Caco-2 (cell line): ENCODE data around the gene TMEM143. TPM values are rescaled to one million over a fixed set of nuclear protein-coding genes. Genes with fewer than 3 reads are reported as not detected.
A peak's percentile ranks its signal among the peaks of the same experiment; 100 is the strongest.

Experiments used
- BruUV-seq: library from RNA; stranded (reverse); fragments of 400-500 nt; replicated peaks from 2 replicates; lab custom pipeline; 2021; lab: Mats Ljungman, UMichigan
- CTCF ChIA-PET: fragments of 300-600 bp; sonication (Branson Sonifier 250); formaldehyde crosslinking; loops from one replicate; lab custom pipeline; 2022; ENCODE audit warnings: antibody characterized with exemption; lab: Charles Lee
- POLR2A ChIA-PET: fragments of 300-600 bp; sonication (Branson Sonifier 250); formaldehyde crosslinking; loops from one replicate; lab custom pipeline; 2022; ENCODE audit warnings: antibody characterized with exemption; lab: Charles Lee
- DNase-seq, 2 experiments: peaks; one replicate each; pipeline versions ENCODE4 v3.0.0 to v3.0.0-alpha.2; 2020 to 2022
- H3K27me3 ChIP-seq: replicated peaks from 2 replicates; pipeline ENCODE4 v1.6.0; 2011; ENCODE audit warnings: low read length; ENCODE audit not compliant: control insufficient read depth, insufficient read depth
- H3K36me3 ChIP-seq: 2 replicates; pipeline ENCODE4 v1.5.1; 2011; ENCODE audit warnings: low read length; ENCODE audit not compliant: control insufficient read depth, insufficient read depth
- H3K4me1 ChIP-seq: fragments of 250-450 bp; sonication (Bioruptor Pico); 2 replicates; pipeline ENCODE4 v1.5.1; 2020; ENCODE audit warnings: mild to moderate bottlenecking
- H3K4me3 ChIP-seq: 2 replicates; pipeline ENCODE4 v1.5.1; 2011; ENCODE audit warnings: low read depth, mild to moderate bottlenecking, control low read depth, low read length
- H3K9me3 ChIP-seq: fragments of 250-450 bp; sonication (Bioruptor Pico); 2 replicates; pipeline ENCODE4 v1.5.1; 2020; ENCODE audit warnings: mild to moderate bottlenecking, moderate library complexity
- H3K27ac Mint-ChIP-seq: one replicate; pipeline ENCODE4 v1.8.0; 2022; ENCODE audit warnings: mixed read lengths; ENCODE audit not compliant: unreplicated experiment
- H3K27me3 Mint-ChIP-seq: one replicate; pipeline ENCODE4 v1.8.0; 2022; ENCODE audit warnings: mixed read lengths; ENCODE audit not compliant: insufficient read depth, unreplicated experiment
- H3K36me3 Mint-ChIP-seq: one replicate; pipeline ENCODE4 v1.8.0; 2022; ENCODE audit warnings: mild to moderate bottlenecking, mixed read lengths; ENCODE audit not compliant: insufficient read depth, unreplicated experiment
- H3K4me1 Mint-ChIP-seq: one replicate; pipeline ENCODE4 v1.8.0; 2022; ENCODE audit warnings: low read depth, mixed read lengths; ENCODE audit not compliant: unreplicated experiment
- H3K4me3 Mint-ChIP-seq: one replicate; pipeline ENCODE4 v1.8.0; 2022; ENCODE audit warnings: mild to moderate bottlenecking, moderate library complexity, mixed read lengths; ENCODE audit not compliant: unreplicated experiment
- H3K9me3 Mint-ChIP-seq: one replicate; pipeline ENCODE4 v1.8.0; 2022; ENCODE audit warnings: mixed read lengths; ENCODE audit not compliant: unreplicated experiment
- CTCF ChIP-seq, 2 experiments: fragments of 200-600 bp in 1 of 2; IDR thresholded peaks; 1 replicate in 1 of 2; 2 replicates in 1 of 2; pipeline versions ENCODE4 v1.5.1 to v1.8.0; 2011 to 2022; ENCODE audit warnings: antibody characterized with exemption in 1 of 2, control low read depth in 1 of 2, inconsistent platforms in 1 of 2, low read depth in 1 of 2, low read length in 1 of 2, mild to moderate bottlenecking in 1 of 2, moderate library complexity in 1 of 2; ENCODE audit not compliant: insufficient read depth in 1 of 2, severe bottlenecking in 1 of 2, unreplicated experiment in 1 of 2
- intact Hi-C: fragments of 100-400 bp; cut with micrococcal nuclease; formaldehyde crosslinking; loops from one replicate; pipeline ENCODE4 v1.10.0; 2022; ENCODE audit not compliant: unreplicated experiment
- total RNA-seq: library from RNA; stranded (reverse); gene quantifications from 2 replicates; pipeline ENCODE4 v1.2.3, GENCODE V29; 2022

The TMEM143 gene
- total RNA-seq, 1 experiment from 2014 or later: 24.4 TPM

- BruUV-seq: no TSS peak
- no peaks in the 10 kb centered on the region for H3K27me3 Mint-ChIP-seq
- ChIA-PET POLR2A (no interaction called here), CTCF (no interaction called here)
- H3K4me3 Mint-ChIP-seq: no peak overlapping the region
- no peak for DNase-seq
- H3K4me3 ChIP-seq: no peak overlapping the region
- intact Hi-C loops: no loop called here
- peaks cover 32% of the 10 kb centered on the region for H3K4me1 Mint-ChIP-seq
- H3K27me3 ChIP-seq: no peaks in the 10 kb centered on the region
- peaks cover 10% of the 10 kb centered on the region for H3K4me1 ChIP-seq
- peak overlapping the region; percentile 75 for H3K27ac Mint-ChIP-seq
- H3K36me3 Mint-ChIP-seq: peaks cover 6% of the 10 kb centered on the region
- no peaks in the 10 kb centered on the region for H3K9me3 Mint-ChIP-seq
- H3K36me3 ChIP-seq: no peaks in the 10 kb centered on the region
- TF ChIP-seq CTCF (IDR thresholded peaks at IDR 0.05; ENCODE audit: insufficient read depth in 1 of 2, low read depth in 1 of 2, low read length in 1 of 2, severe bottlenecking in 1 of 2, unreplicated experiment in 1 of 2): no peak
- H3K9me3 ChIP-seq: no peaks in the 10 kb centered on the region
These were observed 15.0 kb downstream of the TMEM143 start for GRCh38 chr19:48348737-48349136.

GRCh38 chr19:48348045-48348444, 15.7 kb downstream of the TMEM143 start:
- no peaks in the 10 kb centered on the region for H3K27me3 ChIP-seq
- ChIA-PET POLR2A (no interaction called here), CTCF (interaction anchor here (0.7 to 1.3 kb wide), 2 partner anchors 14 to 16 kb away, joined by 3 to 5 read pairs; partner anchors contain the start of genes SYNGR4 and TMEM143)
- no peak overlapping the region for H3K4me3 Mint-ChIP-seq
- H3K9me3 ChIP-seq: no peaks in the 10 kb centered on the region
- H3K27me3 Mint-ChIP-seq: no peaks in the 10 kb centered on the region
- no TSS peak for BruUV-seq
- TF ChIP-seq CTCF (IDR thresholded peaks at IDR 0.05; ENCODE audit: insufficient read depth in 1 of 2, low read depth in 1 of 2, low read length in 1 of 2, severe bottlenecking in 1 of 2, unreplicated experiment in 1 of 2): no peak
- no peaks in the 10 kb centered on the region for H3K9me3 Mint-ChIP-seq
- intact Hi-C loops: no loop called here
- H3K4me1 Mint-ChIP-seq: peaks cover 27% of the 10 kb centered on the region
- peaks cover 6% of the 10 kb centered on the region for H3K36me3 Mint-ChIP-seq
- peak overlapping the region; percentile 75 for H3K27ac Mint-ChIP-seq
- no peak overlapping the region for H3K4me3 ChIP-seq
- no peak for DNase-seq
- H3K36me3 ChIP-seq: no peaks in the 10 kb centered on the region; the same call in 1 of the 2 replicates
- 0 out of 2 replicates have a peak, but pooled peaks cover 5% of the 10 kb centered on the region for H3K4me1 ChIP-seq

- Mint-ChIP-seq H3K36me3 (peaks cover 6% of the 10 kb centered on the region), H3K4me1 (peaks cover 20% of the 10 kb centered on the region), H3K9me3 (no peaks in the 10 kb centered on the region), H3K4me3 (no peak overlapping the region), H3K27ac (no peak overlapping the region), H3K27me3 (no peaks in the 10 kb centered on the region)
- TF ChIP-seq CTCF (IDR thresholded peaks at IDR 0.05; ENCODE audit: insufficient read depth in 1 of 2, low read depth in 1 of 2, low read length in 1 of 2, severe bottlenecking in 1 of 2, unreplicated experiment in 1 of 2): no peak
- no TSS peak for BruUV-seq
- ChIA-PET CTCF (no interaction called here), POLR2A (no interaction called here)
- no peaks in the 10 kb centered on the region for H3K9me3 ChIP-seq
- no peak overlapping the region for H3K4me3 ChIP-seq
- intact Hi-C loops: no loop called here
- no peak for DNase-seq
- H3K4me1 ChIP-seq: 0 out of 2 replicates have a peak, but pooled peaks cover 5% of the 10 kb centered on the region
- H3K36me3 ChIP-seq: no peaks in the 10 kb centered on the region; the same call in 1 of the 2 replicates
- no peaks in the 10 kb centered on the region for H3K27me3 ChIP-seq
These were observed 17.5 kb downstream of the TMEM143 start for GRCh38 chr19:48346191-48346590.
